Fibroblast of lung (primary cell): Measurements from ENCODE around the gene CMTM4. TPM values are rescaled to one million over a fixed set of nuclear protein-coding genes. Genes with fewer than 3 reads are reported as not detected.

Experiments
- DNase-seq, 2 donors: peaks; one replicate each; pipeline versions ENCODE4 v3.0.0 to v3.0.0-alpha.2; 2010; ENCODE audit warnings: low read depth in 2 of 2
- H2AFZ ChIP-seq: 2 replicates; pipeline ENCODE4 v1.5.1; 2012; ENCODE audit warnings: low read length, control low read depth, inconsistent platforms
- H3K27ac ChIP-seq: 2 replicates; pipeline ENCODE4 v1.5.1; 2011; ENCODE audit warnings: low read length, control low read depth; ENCODE audit not compliant: insufficient read depth
- H3K27me3 ChIP-seq: 2 replicates; pipeline ENCODE4 v1.5.1; 2011; ENCODE audit warnings: mild to moderate bottlenecking, low read length; ENCODE audit not compliant: control insufficient read depth, insufficient read depth
- H3K36me3 ChIP-seq: 2 replicates; pipeline ENCODE4 v1.5.1; 2011; ENCODE audit warnings: low read length; ENCODE audit not compliant: control insufficient read depth, insufficient read depth
- H3K4me1 ChIP-seq: 2 replicates; pipeline ENCODE4 v1.5.1; 2011; ENCODE audit warnings: low read length; ENCODE audit not compliant: control insufficient read depth, insufficient read depth; ENCODE audit errors: extremely low read depth
- H3K4me2 ChIP-seq: 2 replicates; pipeline ENCODE4 v1.5.1; 2011; ENCODE audit warnings: low read length, control low read depth; ENCODE audit not compliant: insufficient read depth; ENCODE audit errors: extremely low read depth
- H3K4me3 ChIP-seq, 4 experiments: fragments of 200-600 bp in 1 of 4; sonication (generic) in 1 of 4; replicated peaks in 1 of 4; 2 replicates each; pipeline ENCODE4 v1.5.1; 2011 to 2016; ENCODE audit warnings: low read length in 4 of 4, low read depth in 3 of 4, mild to moderate bottlenecking in 3 of 4, control low read depth in 2 of 4, inconsistent platforms in 1 of 4, mixed read lengths in 1 of 4; ENCODE audit not compliant: insufficient read depth in 1 of 4; ENCODE audit errors: control extremely low read depth in 1 of 4
- H3K79me2 ChIP-seq: 2 replicates; pipeline ENCODE4 v1.5.1; 2012; ENCODE audit warnings: mild to moderate bottlenecking, low read length, inconsistent platforms; ENCODE audit not compliant: control insufficient read depth, insufficient read depth
- H3K9ac ChIP-seq: 2 replicates; pipeline ENCODE4 v1.5.1; 2011; ENCODE audit warnings: mild to moderate bottlenecking, low read length, control low read depth; ENCODE audit not compliant: insufficient read depth
- H3K9me3 ChIP-seq: 2 replicates; pipeline ENCODE4 v1.5.1; 2012; ENCODE audit warnings: low read depth, low read length; ENCODE audit not compliant: control insufficient read depth, insufficient read depth
- H4K20me1 ChIP-seq: 2 replicates; pipeline ENCODE4 v1.5.1; 2011; ENCODE audit warnings: low read length; ENCODE audit not compliant: control insufficient read depth, insufficient read depth; ENCODE audit errors: extremely low read depth
- EZH2 ChIP-seq: IDR thresholded peaks from 2 replicates; pipeline ENCODE4 v1.5.1; 2012; ENCODE audit warnings: low read length, control low read depth, mild to moderate bottlenecking; ENCODE audit errors: missing control alignments
- polyA plus RNA-seq, 2 donors: library from polyadenylated mRNA; depleted of rRNA in 1 of 2; stranded (reverse) in 1 of 2; unstranded in 1 of 2; fragments of >200 nt; gene quantifications; 2 replicates each; pipeline ENCODE4 v1.2.1, GENCODE V29; 2011 to 2012; ENCODE audit warnings: missing spikeins in 1 of 2
- total RNA-seq: library from RNA; depleted of rRNA; stranded (reverse); fragments of >200 nt; gene quantifications from 2 replicates; pipeline ENCODE4 v1.2.1, GENCODE V29; 2014
- TF ChIP-seq, protein P1 (sequence below), 2 donors: IDR thresholded peaks in 1 of 2; conservative IDR thresholded peaks in 1 of 2; 1 replicate in 1 of 2; 2 replicates in 1 of 2; pipeline ENCODE4 v1.5.1; 2011 to 2012; ENCODE audit warnings: low read length in 2 of 2, control low read depth in 1 of 2, inconsistent platforms in 1 of 2, low read depth in 1 of 2, mild to moderate bottlenecking in 1 of 2

CMTM4 gene
- total and polyA plus RNA-seq, 2 donors (not counting 1 experiment from before 2014, with no cell fraction given), result 10.2 to 12.8 TPM

- no peaks in the 10 kb centered on the region for H3K9me3 ChIP-seq
- no peak overlapping the region for H3K27ac ChIP-seq
- TF ChIP-seq, protein P1, sequence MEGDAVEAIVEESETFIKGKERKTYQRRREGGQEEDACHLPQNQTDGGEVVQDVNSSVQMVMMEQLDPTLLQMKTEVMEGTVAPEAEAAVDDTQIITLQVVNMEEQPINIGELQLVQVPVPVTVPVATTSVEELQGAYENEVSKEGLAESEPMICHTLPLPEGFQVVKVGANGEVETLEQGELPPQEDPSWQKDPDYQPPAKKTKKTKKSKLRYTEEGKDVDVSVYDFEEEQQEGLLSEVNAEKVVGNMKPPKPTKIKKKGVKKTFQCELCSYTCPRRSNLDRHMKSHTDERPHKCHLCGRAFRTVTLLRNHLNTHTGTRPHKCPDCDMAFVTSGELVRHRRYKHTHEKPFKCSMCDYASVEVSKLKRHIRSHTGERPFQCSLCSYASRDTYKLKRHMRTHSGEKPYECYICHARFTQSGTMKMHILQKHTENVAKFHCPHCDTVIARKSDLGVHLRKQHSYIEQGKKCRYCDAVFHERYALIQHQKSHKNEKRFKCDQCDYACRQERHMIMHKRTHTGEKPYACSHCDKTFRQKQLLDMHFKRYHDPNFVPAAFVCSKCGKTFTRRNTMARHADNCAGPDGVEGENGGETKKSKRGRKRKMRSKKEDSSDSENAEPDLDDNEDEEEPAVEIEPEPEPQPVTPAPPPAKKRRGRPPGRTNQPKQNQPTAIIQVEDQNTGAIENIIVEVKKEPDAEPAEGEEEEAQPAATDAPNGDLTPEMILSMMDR (conservative IDR thresholded peaks at IDR 0.05 in 1 of 2, IDR thresholded peaks at IDR 0.05 in 1 of 2; ENCODE audit: low read depth in 1 of 2, low read length in 2 of 2), result no peak
- TF ChIP-seq EZH2, result no peak
- H2AFZ ChIP-seq, result no peak overlapping the region
- no peak overlapping the region for H3K4me2 ChIP-seq
- no peaks in the 10 kb centered on the region for H3K27me3 ChIP-seq
- peaks cover under 1% of the 10 kb centered on the region for H3K4me1 ChIP-seq
- DNase-seq, result no peak
- no peak overlapping the region for H3K9ac ChIP-seq
- no peaks in the 10 kb centered on the region for H4K20me1 ChIP-seq
- no peak overlapping the region for H3K4me3 ChIP-seq
- no peaks in the 10 kb centered on the region for H3K79me2 ChIP-seq
- no peaks in the 10 kb centered on the region for H3K36me3 ChIP-seq
Measured at GRCh38 chr16:66711581-66711980, 15.0 kb upstream of the CMTM4 start.

DNA sequence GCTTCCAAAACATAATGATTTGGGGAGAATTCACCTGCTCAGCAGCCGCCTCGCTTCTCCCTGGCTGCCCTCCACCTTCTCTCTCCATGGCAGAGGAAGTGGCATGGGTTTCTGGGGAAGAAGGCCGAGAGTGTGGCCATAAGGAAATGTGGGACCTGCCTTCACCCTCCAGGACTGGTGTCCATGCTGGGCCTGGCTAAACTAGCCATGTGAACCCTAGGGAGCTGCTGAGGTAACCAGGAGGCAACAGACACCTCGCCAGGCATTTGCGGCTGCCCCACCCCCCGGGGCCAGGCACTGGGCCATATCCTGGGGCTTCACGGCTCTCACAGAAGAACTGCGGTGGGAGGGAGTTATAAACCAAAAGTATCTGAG lies 9.9 kb upstream of the CMTM4 start:
- no peak overlapping the region for H3K4me3 ChIP-seq
- TF ChIP-seq, protein P1 (conservative IDR thresholded peaks at IDR 0.05 in 1 of 2, IDR thresholded peaks at IDR 0.05 in 1 of 2; ENCODE audit: low read depth in 1 of 2, low read length in 2 of 2), result no peak
- no peak for TF ChIP-seq EZH2
- no peaks in the 10 kb centered on the region for H3K27me3 ChIP-seq
- H3K27ac ChIP-seq, result no peak overlapping the region
- H3K4me2 ChIP-seq, result no peak overlapping the region
- no peaks in the 10 kb centered on the region for H3K9me3 ChIP-seq
- H4K20me1 ChIP-seq, result no peaks in the 10 kb centered on the region
- no peak for DNase-seq
- no peak overlapping the region for H2AFZ ChIP-seq
- H3K9ac ChIP-seq, result no peak overlapping the region
- H3K36me3 ChIP-seq, result no peaks in the 10 kb centered on the region
- H3K4me1 ChIP-seq, result peaks cover 2% of the 10 kb centered on the region
- H3K79me2 ChIP-seq, result no peaks in the 10 kb centered on the region

DNA sequence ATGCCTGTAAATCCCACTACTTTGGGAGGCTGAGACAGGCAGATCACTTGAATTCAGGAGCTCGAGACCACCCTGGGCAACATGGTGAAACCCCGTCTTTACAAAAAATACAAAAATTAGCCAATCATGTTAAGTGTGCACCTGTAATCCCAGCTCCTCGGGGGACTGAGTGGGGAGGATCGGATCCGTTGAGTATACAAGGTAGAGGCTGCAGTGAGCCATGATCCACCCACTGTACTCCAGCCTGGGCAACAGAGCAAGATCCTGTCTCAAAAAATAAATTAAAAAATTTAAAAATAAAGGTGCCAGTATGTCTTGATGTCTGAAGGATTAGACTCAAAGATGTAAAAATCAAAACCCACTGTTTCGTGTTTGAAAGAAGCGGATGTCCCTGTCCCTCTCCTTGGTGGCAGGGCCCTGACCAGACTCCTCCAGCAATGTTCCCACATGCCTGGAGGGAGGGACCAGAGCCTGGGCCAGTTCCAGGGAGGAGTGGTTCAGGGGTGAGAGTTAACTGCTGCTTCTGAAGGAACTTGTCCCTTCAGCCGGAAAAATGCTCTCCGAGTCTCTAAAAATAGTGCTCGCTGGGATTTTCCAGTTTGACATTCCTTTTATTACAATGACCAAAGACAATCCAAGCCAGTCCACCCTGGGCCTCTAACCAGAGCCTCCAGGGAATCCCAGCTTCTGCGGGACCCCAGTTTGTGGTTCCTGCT lies 9.4 kb upstream of the CMTM4 start:
- Histone ChIP-seq H3K4me2 (no peak overlapping the region), H3K27ac (no peak overlapping the region), H4K20me1 (no peaks in the 10 kb centered on the region), H3K79me2 (no peaks in the 10 kb centered on the region), H3K27me3 (no peaks in the 10 kb centered on the region), H2AFZ (no peak overlapping the region), H3K4me3 (no peak overlapping the region), H3K9me3 (no peaks in the 10 kb centered on the region), H3K36me3 (no peaks in the 10 kb centered on the region), H3K4me1 (peaks cover 2% of the 10 kb centered on the region), H3K9ac (no peak overlapping the region)
- TF ChIP-seq EZH2, result no peak
- TF ChIP-seq, protein P1 (conservative IDR thresholded peaks at IDR 0.05 in 1 of 2, IDR thresholded peaks at IDR 0.05 in 1 of 2; ENCODE audit: low read depth in 1 of 2, low read length in 2 of 2), result no peak
- DNase-seq, result peak in 1 of 2 donors; percentile 49
